ENCODE measurements around the gene RAB31.
"Not testable (repeated sequence)": the region's sequence is repeated elsewhere in the genome, so short reads cannot be mapped to it uniquely, and the experiment has no call there.

The RAB31 gene

DNA sequence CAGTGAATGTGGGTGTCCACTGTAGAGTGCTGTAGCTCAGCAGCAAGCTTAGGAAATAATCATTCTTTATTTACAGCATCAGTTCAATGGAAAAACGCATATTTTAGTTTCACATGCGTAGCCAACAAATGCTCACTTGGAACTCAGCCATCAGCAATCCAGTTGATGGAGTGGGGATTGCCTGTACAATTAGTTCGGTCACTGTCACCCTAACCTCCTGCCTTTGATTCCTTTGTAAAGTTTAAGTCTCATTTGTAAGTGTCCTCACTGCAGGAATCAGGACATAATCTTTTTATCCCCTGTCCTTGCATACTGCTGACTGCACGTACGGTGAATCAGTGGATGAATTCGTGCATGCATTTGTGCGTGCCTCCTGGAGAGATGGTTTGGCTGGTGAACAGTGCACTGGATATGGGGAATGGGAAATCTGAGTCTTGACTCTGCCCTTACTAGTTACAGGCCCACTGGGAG lies 55.9 kb downstream of the RAB31 start:
- DNase-seq, result no peak

DNA sequence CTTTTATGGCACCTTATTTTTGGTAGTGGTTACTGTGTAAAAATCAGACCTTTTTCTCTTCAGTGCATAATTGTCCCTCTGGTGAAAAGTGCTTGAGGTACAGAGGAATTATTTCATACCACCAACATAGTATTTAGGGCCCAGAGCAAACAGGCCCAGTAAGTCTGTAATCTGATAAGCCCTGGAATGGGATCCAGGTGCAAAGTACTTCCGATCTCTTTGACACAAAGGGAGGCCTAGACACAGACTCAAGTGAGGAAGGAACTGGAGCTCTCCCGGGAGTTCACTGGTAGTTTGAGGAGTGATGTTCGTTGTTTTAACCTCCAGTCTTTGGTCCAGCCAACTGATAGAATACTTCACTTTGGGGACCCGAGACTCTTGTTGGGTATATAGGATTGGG lies 57.4 kb downstream of the RAB31 start:
- DNase-seq, result no peak

DNA sequence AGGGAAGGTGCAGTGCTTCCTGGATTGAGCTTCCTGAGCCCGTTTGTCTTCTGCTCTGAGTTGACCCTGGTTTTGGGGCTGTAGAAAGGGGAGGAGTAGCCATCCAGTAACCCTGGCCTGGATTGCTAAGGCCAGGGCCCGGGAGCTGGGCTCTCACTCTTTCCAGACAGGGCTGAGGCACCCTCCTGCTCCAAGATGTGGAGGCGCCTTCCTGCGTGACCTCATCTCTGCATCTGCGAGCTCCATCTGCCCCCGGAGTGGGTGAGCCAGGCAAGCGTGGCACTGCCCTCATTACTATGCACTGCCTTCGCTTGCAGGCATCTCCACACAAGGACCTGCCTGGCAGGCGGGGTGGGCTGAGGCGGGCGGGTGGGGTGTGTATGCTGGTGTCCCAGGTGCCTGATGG lies 58.0 kb downstream of the RAB31 start:
- DNase-seq, result no peak

- no peak for DNase-seq
Observed at GRCh38 chr18:9766740-9767139, 58.6 kb downstream of the RAB31 start.

DNA sequence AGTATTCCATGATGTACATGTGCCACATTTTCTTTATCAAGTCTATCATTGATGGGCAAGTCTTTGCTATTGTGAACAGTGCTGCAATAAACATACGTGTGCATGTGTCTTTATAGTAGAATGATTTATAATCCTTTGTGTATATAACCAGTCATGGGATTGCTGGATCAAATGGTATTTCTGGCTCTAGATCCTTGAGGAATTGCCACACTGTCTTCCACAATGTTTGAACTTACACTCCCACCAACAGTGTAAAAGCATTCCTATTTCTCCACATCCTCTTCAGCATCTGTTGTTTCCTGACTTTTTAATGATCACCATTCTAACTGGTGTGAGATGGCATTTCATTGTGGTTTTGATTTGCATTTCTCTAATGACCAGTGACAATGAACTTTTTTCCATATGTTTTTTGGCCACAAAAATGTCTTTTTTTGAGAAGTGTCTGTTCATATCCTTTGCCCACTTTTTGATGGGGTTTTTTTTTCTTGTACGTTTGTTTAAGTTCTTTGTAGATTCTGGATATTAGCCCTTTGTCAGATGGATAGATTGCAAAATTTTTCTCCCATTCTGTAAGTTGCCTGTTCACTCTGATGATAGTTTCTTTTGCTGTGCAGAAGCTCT lies 60.1 kb downstream of the RAB31 start:
- DNase-seq, result not testable (repeated sequence)

GRCh38 chr18:9770111-9770510 lies 62.0 kb downstream of the RAB31 start:
- not testable (repeated sequence) for DNase-seq

DNA sequence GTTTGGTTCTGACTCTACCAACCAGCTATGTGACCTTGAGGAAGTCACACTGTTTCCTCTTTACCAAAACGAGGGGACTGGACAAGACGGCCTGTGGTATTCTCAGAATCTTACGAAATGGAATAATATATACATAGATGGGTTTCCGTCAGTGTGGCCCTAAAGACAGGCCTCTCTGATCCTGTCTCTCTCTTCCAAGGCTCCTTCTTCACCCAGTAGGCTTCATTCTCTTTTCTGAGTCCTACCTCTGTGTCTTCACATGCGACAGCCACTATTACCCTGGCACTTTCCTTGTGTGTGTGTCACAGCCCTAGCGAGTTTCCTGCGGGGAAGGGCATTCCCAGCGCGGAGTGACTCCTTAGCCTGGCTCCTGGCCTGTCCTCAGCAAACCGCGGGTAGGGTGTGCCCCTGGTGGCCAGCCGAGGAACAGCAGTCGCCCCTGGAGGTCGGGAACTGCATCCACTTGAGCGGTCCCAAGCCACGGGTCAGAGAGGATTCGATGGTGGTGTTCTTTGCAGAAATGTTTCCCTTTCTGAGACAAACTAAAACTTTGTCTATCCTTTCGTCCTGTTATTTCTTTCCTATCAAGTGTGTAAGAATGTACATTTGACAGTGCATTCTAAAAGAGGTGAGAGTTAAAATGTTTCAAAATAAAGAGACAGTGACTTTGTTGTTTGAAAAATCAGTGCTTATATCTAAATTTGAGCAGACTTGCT lies 63.3 kb downstream of the RAB31 start:
- no peak for DNase-seq

- no peak for DNase-seq
Observed at GRCh38 chr18:9771977-9772660, 64.0 kb downstream of the RAB31 start.

- DNase-seq, result no peak
Observed at GRCh38 chr18:9772847-9773677, 65.0 kb downstream of the RAB31 start.

DNA sequence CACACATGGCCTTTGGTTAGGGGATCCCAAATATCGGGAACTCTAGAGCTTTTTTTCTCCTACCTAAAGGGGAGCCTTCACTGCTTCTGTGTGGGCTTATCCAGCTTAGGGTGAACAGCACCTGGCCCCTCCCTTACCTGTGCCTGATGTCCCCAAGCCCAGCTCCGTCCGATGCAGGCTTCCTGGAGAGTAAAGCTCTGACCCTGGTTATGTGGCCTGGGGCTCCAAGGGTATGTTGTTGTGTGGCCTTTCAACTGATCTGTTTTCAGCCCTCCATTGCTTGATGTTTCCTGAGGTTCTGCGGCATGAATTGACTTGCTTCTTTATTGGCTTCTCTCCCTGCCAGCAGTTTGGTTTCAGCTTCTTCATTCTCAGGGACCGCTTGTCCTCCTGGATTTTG lies 66.0 kb downstream of the RAB31 start:
- DNase-seq, result no peak

DNA sequence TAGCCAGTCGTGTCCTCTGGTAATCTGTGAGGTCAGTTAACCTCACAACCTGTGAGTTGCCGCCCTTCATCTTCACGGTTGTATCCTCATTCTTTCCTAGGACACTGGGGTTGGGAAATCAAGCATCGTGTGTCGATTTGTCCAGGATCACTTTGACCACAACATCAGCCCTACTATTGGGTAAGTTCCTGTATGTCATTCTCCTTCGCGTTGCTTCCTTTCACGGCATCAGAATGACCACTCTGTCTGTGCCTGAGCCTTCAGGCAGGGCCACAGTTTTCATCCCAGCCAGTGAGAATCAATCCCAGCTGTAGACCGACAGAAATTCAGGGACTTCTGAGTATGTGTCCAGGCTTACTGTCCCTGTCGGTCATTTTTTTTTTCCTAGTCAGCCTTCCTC lies 67.1 kb downstream of the RAB31 start:
- no peak for DNase-seq

- DNase-seq, result no peak
Observed at GRCh38 chr18:9779630-9780029, 71.5 kb downstream of the RAB31 start.

- no peak for DNase-seq
Observed at GRCh38 chr18:9782073-9782857, 74.2 kb downstream of the RAB31 start.

DNA sequence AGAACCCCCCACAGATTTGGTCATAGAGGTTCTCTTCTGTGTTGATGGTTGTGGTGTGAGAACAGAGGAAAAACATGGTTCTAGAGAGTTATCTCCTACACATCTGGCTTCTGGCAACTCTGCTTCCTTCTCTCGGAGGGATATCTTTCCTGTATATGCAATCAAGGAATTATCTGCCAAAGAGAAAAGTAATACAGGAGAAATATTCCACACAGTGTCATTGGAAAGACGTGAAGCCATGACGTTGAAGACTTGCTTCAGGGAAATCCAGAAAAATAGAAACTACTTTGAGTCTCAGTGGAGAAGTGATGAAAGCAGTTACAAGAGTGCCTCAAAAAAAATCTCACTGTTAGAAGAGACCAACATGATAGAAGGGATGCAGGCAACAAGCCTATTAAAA lies 78.5 kb downstream of the RAB31 start:
- DNase-seq, result no peak

DNA sequence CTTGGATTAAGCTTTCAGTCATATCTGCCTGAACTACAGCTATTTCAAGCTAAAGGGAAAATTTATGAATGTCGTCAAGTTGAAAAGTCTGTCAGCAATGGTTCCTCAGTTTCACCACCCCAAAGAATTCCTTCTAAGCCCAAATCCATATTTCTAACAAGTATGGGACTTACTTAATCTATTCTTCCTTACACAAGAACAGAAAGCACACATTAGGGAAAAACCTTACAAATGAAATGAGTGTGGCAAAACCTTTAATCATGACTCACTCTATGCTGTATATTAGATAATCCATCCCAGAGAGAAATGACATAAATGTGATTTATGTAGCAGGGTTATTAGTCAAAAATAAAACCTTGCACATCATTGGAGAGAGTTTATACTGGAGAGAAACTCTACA lies 78.9 kb downstream of the RAB31 start:
- no peak for DNase-seq

- DNase-seq, result no peak
Observed at GRCh38 chr18:9787712-9788111, 79.6 kb downstream of the RAB31 start.

DNA sequence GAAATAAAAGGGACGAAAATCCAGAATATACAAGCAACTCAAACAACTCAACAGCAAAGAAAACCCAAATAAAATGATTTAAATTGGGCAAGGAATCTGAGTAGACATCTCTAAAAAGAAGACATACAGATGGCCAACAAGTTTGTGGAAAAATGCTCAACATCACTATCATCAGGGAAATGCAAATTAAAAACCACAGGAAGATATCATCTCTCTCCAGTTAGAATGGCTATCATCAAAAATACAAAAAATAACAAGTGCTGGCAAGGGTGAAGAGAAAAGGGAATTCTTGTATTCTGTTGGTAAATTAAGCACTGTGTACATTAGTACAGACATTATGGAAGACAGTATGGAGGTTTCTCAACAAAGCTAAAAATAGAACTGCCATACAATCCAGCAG lies 80.0 kb downstream of the RAB31 start:
- no peak for DNase-seq

- DNase-seq, result no peak
Observed at GRCh38 chr18:9788860-9789259, 80.8 kb downstream of the RAB31 start.

DNA sequence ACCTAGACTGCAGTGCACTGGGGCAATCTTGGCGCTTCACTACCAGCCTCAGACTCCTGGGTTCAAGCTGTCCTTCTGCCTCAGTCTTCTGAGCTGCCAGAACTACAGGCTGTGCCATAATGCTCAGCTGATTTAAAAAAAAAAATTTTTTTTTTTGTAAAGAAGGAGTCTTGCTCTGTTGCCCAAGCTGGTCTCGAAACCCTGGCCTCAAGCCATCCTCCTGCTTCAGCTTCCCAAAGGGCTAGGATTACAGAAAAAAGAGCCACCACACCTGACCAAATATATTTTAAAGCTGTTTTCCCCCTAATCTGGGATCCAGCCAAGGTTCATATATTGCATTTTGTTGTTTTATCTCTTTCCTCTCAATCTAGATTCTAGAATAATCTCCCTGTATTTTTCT lies 82.2 kb downstream of the RAB31 start:
- DNase-seq, result no peak

- no peak for DNase-seq
Observed at GRCh38 chr18:9791991-9792390, 83.9 kb downstream of the RAB31 start.

DNA sequence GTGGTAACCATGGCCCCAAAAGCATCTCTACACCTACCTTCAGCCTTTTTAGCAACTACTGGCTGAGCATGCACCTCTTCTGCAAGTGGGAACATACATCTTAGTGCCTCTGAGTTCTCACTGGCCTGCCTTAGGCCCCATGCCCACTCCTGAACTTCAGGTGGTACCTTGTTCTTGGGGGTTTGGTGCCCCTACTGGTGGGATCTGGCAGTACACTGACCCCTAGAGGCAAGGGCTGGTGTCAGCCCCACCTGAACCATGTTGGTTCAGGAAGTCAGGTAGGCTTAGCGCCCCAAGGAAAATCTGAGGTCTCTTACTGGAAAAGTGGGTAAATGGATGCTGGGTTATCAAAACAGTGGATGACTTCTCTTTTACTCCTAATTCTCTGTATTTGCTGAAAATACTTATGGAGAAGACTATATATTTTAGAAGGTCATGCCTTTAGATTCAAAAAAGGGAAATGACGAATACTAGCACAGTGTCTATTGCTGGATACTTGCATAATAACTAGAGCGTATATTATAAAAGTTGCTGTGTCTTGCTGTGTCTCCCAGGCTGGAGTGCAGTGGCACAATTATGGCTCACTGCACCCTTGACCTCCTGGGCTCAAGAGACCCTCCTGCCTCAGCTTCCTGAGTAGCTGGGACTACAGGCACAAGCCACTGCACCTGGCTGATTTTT lies 84.6 kb downstream of the RAB31 start:
- DNase-seq, result no peak

DNA sequence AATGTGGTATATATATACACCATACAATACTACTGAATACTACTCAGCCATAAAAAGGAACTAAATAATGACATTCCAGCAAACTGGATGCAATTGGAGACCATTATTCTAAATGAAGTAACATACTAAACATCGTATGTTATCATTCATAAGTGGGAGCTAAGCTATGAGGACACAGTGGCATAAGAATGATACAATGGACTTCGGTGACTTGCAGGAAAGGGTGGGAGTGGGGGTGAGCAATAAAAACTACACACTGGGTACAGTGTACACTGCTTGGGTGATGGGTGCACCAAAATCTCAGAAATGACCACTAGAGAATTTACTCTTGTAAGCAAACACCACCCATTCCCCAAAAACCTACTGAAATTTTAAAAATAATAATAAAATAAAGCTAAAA lies 87.9 kb downstream of the RAB31 start:
- DNase-seq, result no peak
